SK-N-SH (cell line): ENCODE data around the gene CLASP1. TPM values are rescaled to one million over a fixed set of nuclear protein-coding genes. Genes with fewer than 3 reads are reported as not detected.

ENCODE experiments used
- CTCF ChIA-PET: fragments of 300-600, 350-600 bp; formaldehyde crosslinking; extraction: SDS; loops from one replicate; lab custom pipeline; 2021; lab: Yijun Ruan, JAX
- POLR2A ChIA-PET: fragments of 350-600 bp; sonication (Branson Sonifier 250); formaldehyde crosslinking; extraction: SDS; loops from one replicate; lab custom pipeline; 2020; ENCODE audit warnings: antibody characterized with exemption, inconsistent platforms; lab: Yijun Ruan, JAX
- DNase-seq: peaks from one replicate; pipeline ENCODE4 v3.0.0; 2012
- H2AFZ ChIP-seq: fragments of 200-600 bp; sonication (generic); 2 replicates; pipeline ENCODE4 v1.8.1; 2016; ENCODE audit warnings: antibody characterized with exemption, mild to moderate bottlenecking, low read depth
- H3F3A ChIP-seq: fragments of 200-600 bp; sonication (generic); replicated peaks from 2 replicates; pipeline ENCODE3; 2016; ENCODE audit warnings: antibody characterized with exemption, mild to moderate bottlenecking; ENCODE audit not compliant: insufficient read depth
- H3K27ac ChIP-seq, 2 experiments: fragments of 200-500 bp in 1 of 2; fragments of 200-600 bp in 1 of 2; sonication (Bioruptor generic) in 1 of 2; sonication (generic), shearing (Covaris generic) in 1 of 2; 2 replicates each; pipeline versions ENCODE4 v1.5.1 to v1.6.1; 2014 to 2016; ENCODE audit warnings: low read depth in 2 of 2, inconsistent platforms in 1 of 2, low read length in 1 of 2, mild to moderate bottlenecking in 1 of 2, mixed read lengths in 1 of 2
- H3K27me3 ChIP-seq: fragments of 200-600 bp; sonication (generic), shearing (Covaris generic); 2 replicates; pipeline ENCODE4 v1.6.1; 2016; ENCODE audit warnings: mixed run types; ENCODE audit not compliant: insufficient read depth
- H3K36me3 ChIP-seq, 2 experiments: fragments of 200-500 bp in 1 of 2; fragments of 200-600 bp in 1 of 2; sonication (Bioruptor generic) in 1 of 2; sonication (generic) in 1 of 2; replicated peaks in 1 of 2; 2 replicates each; pipeline versions ENCODE3 to v1.5.1; 2014 to 2016; ENCODE audit warnings: low read length in 1 of 2, mild to moderate bottlenecking in 1 of 2; ENCODE audit not compliant: insufficient read depth in 2 of 2, control insufficient read depth in 1 of 2
- H3K4me1 ChIP-seq, 2 experiments: fragments of 200-500 bp in 1 of 2; fragments of 200-600 bp in 1 of 2; sonication (Bioruptor generic) in 1 of 2; sonication (generic), shearing (Covaris generic) in 1 of 2; 2 replicates each; pipeline versions ENCODE4 v1.5.1 to v1.6.1; 2014 to 2016; ENCODE audit warnings: low read depth in 1 of 2, low read length in 1 of 2, mixed run types in 1 of 2; ENCODE audit not compliant: insufficient read depth in 2 of 2, control insufficient read depth in 1 of 2
- H3K4me2 ChIP-seq: fragments of 200-600 bp; sonication (generic), shearing (Covaris generic); 2 replicates; pipeline ENCODE4 v1.6.1; 2017; ENCODE audit warnings: mixed run types
- H3K4me3 ChIP-seq, 2 experiments: fragments of 200-500 bp in 1 of 2; fragments of 200-600 bp in 1 of 2; sonication (Bioruptor generic) in 1 of 2; sonication (generic), shearing (Covaris generic) in 1 of 2; 2 replicates each; pipeline versions ENCODE4 v1.5.1 to v1.8.1; 2014 to 2016; ENCODE audit warnings: low read depth in 2 of 2, inconsistent platforms in 1 of 2, low read length in 1 of 2, mild to moderate bottlenecking in 1 of 2, mixed read lengths in 1 of 2, moderate library complexity in 1 of 2
- H3K79me2 ChIP-seq: fragments of 200-600 bp; sonication (generic); 2 replicates; pipeline ENCODE4 v1.8.1; 2017; ENCODE audit warnings: mild to moderate bottlenecking; ENCODE audit not compliant: insufficient read depth
- H3K9ac ChIP-seq: fragments of 200-600 bp; sonication (generic); 2 replicates; pipeline ENCODE4 v1.6.1; 2017; ENCODE audit warnings: mixed run types
- H3K9me2 ChIP-seq: fragments of 200-600 bp; sonication (generic); 2 replicates; pipeline ENCODE4 v1.6.1; 2017; ENCODE audit warnings: mixed run types
- H3K9me3 ChIP-seq: fragments of 200-600 bp; sonication (generic); 2 replicates; pipeline ENCODE4 v1.6.1; 2017; ENCODE audit warnings: mixed run types, mild to moderate bottlenecking, moderate library complexity
- H4K20me1 ChIP-seq: fragments of 200-600 bp; sonication (generic); 2 replicates; pipeline ENCODE4 v1.6.1; 2017; ENCODE audit warnings: mild to moderate bottlenecking, mixed run types; ENCODE audit not compliant: insufficient read depth
- CHD2 ChIP-seq: fragments of 150-350 bp; IDR thresholded peaks from 2 replicates; pipeline ENCODE4 v1.6.1; 2018; ENCODE audit warnings: low read length; ENCODE audit not compliant: partially characterized antibody
- CTCF ChIP-seq: fragments of 200-600 bp; sonication (generic); IDR thresholded peaks from 2 replicates; pipeline ENCODE4 v1.6.1; 2017; ENCODE audit warnings: antibody characterized with exemption, mild to moderate bottlenecking, moderate library complexity
- ELF1 ChIP-seq: IDR thresholded peaks from 2 replicates; pipeline ENCODE4 v1.4.0; 2012
- EP300 ChIP-seq, 2 experiments: IDR thresholded peaks; 2 replicates each; pipeline versions ENCODE4 v1.4.0 to v1.6.1; 2012; ENCODE audit warnings: borderline replicate concordance in 1 of 2, low read depth in 1 of 2, low read length in 1 of 2
- FOSL2 ChIP-seq: IDR thresholded peaks from 2 replicates; pipeline ENCODE4 v1.4.0; 2012; ENCODE audit warnings: low read depth, mild to moderate bottlenecking, moderate library complexity, borderline replicate concordance
- FOXJ3 ChIP-seq: sonication (generic); formaldehyde crosslinking; IDR thresholded peaks from 2 replicates; pipeline ENCODE4 v1.5.1; 2020; ENCODE audit warnings: mild to moderate bottlenecking, missing genetic modification reagents
- JUND ChIP-seq: IDR thresholded peaks from 2 replicates; pipeline ENCODE4 v1.4.0; 2012
- MAX ChIP-seq: IDR thresholded peaks from 2 replicates; pipeline ENCODE4 v1.4.0; 2012; ENCODE audit warnings: low read depth
- MEF2A ChIP-seq: IDR thresholded peaks from 2 replicates; pipeline ENCODE4 v1.4.0; 2012; ENCODE audit warnings: low read depth, borderline replicate concordance
- NFIC ChIP-seq: IDR thresholded peaks from 2 replicates; pipeline ENCODE4 v1.4.0; 2012; ENCODE audit warnings: borderline replicate concordance
- NRF1 ChIP-seq: IDR thresholded peaks from 2 replicates; pipeline ENCODE4 v1.6.1; 2012; ENCODE audit warnings: low read depth, mild to moderate bottlenecking, low read length
- PBX3 ChIP-seq: IDR thresholded peaks from 2 replicates; pipeline ENCODE4; 2012
- POLR2AphosphoS5 ChIP-seq: IDR thresholded peaks from 2 replicates; pipeline ENCODE4 v1.6.1; 2012; ENCODE audit warnings: low read depth, low read length
- RCOR1 ChIP-seq: fragments of 150-350 bp; IDR thresholded peaks from 2 replicates; pipeline ENCODE4 v1.6.1; 2017; ENCODE audit warnings: antibody characterized with exemption, low read length
- RFX5 ChIP-seq: IDR thresholded peaks from 2 replicates; pipeline ENCODE4 v1.6.1; 2012; ENCODE audit warnings: mild to moderate bottlenecking, improper control_type of control experiment, low read length
- RXRA ChIP-seq: IDR thresholded peaks from 2 replicates; pipeline ENCODE4 v1.4.0; 2012; ENCODE audit warnings: low read depth, mild to moderate bottlenecking, borderline replicate concordance
- SMC3 ChIP-seq: IDR thresholded peaks from 2 replicates; pipeline ENCODE4 v1.6.1; 2012; ENCODE audit warnings: low read depth, low read length, improper control_type of control experiment
- TCF12 ChIP-seq: IDR thresholded peaks from 2 replicates; pipeline ENCODE4 v1.4.0; 2012
- TEAD4 ChIP-seq: IDR thresholded peaks from 2 replicates; pipeline ENCODE4 v1.4.0; 2012; ENCODE audit warnings: mild to moderate bottlenecking, borderline replicate concordance; ENCODE audit not compliant: insufficient read depth
- USF2 ChIP-seq: fragments of 150-350 bp; IDR thresholded peaks from 2 replicates; pipeline ENCODE4 v1.6.1; 2017; ENCODE audit warnings: antibody characterized with exemption, low read length, low read depth, borderline replicate concordance
- YY1 ChIP-seq: IDR thresholded peaks from 2 replicates; pipeline ENCODE4 v1.4.0; 2012; ENCODE audit warnings: low read depth, mild to moderate bottlenecking
- ZBTB33 ChIP-seq: IDR thresholded peaks from 2 replicates; pipeline ENCODE4 v1.4.0; 2012; ENCODE audit warnings: low read depth, borderline replicate concordance
- WGBS: methylation state at CpG from one replicate; pipeline ENCODE4 v1.1.6; 2017; ENCODE audit warnings: low lambda C conversion rate; 5-methylcytosine and 5-hydroxymethylcytosine counted together
- polyA plus RNA-seq, 3 experiments: library from polyadenylated mRNA; depleted of rRNA; stranded (reverse); fragments of >200 nt; gene quantifications; 2 replicates each; pipeline ENCODE4 v1.2.3, GENCODE V29; 2012

Gene CLASP1
- polyA plus RNA-seq, 1 of the 3 experiments (the other 2 are of a cell fraction): 4.9 TPM

- H2AFZ ChIP-seq: no peak overlapping the region
- peaks cover 38 to 71% of the 10 kb centered on the region in 2 experiments for H3K4me1 ChIP-seq
These were observed 168.4 kb downstream of the CLASP1 start for GRCh38 chr2:121480826-121481225.

More at GRCh38 chr2:121480826-121481225, 168.4 kb downstream of the CLASP1 start:
- Histone ChIP-seq H3K9me2 (no peaks in the 10 kb centered on the region), H3F3A (peaks cover 7% of the 10 kb centered on the region), H3K9me3 (no peaks in the 10 kb centered on the region), H4K20me1 (peaks cover 27% of the 10 kb centered on the region), H3K36me3 (no peaks in the 10 kb centered on the region), H3K9ac (no peak overlapping the region), H3K27ac (peak overlapping the region; percentile 45 to 87), H3K4me3 (no peak overlapping the region), H3K27me3 (no peaks in the 10 kb centered on the region), H3K79me2 (peaks cover 26% of the 10 kb centered on the region; the same call in 1 of the 2 replicates), H3K4me2 (peak overlapping the region; percentile 25; the same call in 1 of the 2 replicates)
- CTCF ChIA-PET: interaction anchor here (0.9 to 1.6 kb wide), 9 partner anchors 9 to 115 kb away, joined by 3 to 6 read pairs (median 3); no protein-coding TSS in a partner anchor
- DNase-seq: peak; percentile 76
- TF ChIP-seq MAX (peak; percentile 58; the same call in 1 of the 2 replicates), ELF1 (no peak), NRF1 (no peak), TCF12 (peak; percentile 98), RCOR1 (peak; percentile 38; the same call in 1 of the 2 replicates), FOSL2 (peak; percentile 22; the same call in 1 of the 2 replicates), JUND (peak; percentile 67), NFIC (peak; percentile 99), YY1 (no peak), MEF2A (no peak), CTCF (no peak), RXRA (peak; percentile 56; the same call in 1 of the 2 replicates), POLR2AphosphoS5 (peak; percentile 84), SMC3 (peak; percentile 9; the same call in 1 of the 2 replicates), FOXJ3 (no peak), CHD2 (no peak), EP300 (IDR thresholded peaks at IDR 0.05; ENCODE audit: borderline replicate concordance in 1 of 2, low read depth in 1 of 2, low read length in 1 of 2) (peak; percentile 78 to 81; a peak in 3 of 4 replicates), ZBTB33 (peak; percentile 32; the same call in 1 of the 2 replicates), PBX3 (peak; percentile 95), RFX5 (no peak), TEAD4 (peak; percentile 74; the same call in 1 of the 2 replicates), USF2 (no peak)
- 23% methylated on average over 4 of the region's 5 CpGs for WGBS
- POLR2A ChIA-PET: interaction anchor here (1.2 kb wide), 1 partner anchor 50 kb away, joined by 3 read pairs; the partner anchor contains the start of gene RNU4ATAC
